ENCODE data around the gene AGPAT4. TPM values are rescaled to one million over a fixed set of nuclear protein-coding genes. Genes with fewer than 3 reads are reported as not detected.

The AGPAT4 gene
- total RNA-seq, 1 experiment from 2014 or later, result 22.0 TPM

DNA sequence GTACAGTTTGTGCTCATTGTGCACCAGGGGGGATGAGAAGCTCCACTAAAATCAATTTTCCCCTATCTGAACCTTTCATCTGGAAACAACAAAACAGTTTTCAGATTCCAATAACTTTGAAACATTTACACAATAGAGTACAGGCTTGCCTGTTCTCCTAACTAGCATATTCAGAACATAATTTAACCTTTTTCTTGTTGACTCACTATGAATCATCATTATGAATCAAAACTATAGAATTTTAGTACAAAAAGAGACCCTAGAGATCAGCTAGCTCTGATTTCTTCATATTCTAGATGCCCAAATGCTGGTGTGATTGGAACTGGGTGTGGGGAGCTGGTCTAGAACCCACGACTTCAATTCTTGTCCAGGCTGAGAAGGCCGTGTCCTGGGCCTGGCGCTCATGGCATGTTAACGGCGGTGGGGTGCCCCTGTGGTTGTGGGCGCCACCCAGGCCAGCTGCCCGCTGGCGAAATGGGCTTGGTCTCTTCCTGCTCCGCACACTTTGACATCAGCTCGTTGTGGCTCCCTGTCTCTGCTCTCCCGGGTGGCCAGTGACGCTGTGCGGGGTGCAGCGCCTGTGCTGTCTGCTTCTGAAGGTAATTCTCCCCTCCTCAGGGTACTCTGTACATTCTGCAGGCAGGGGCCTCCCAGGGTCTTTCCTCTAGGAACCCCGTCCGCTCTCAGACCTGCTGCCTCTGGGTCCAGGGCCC, 29.9 kb upstream of the AGPAT4 start:
- H2BK120ac ChIP-seq (ENCODE audit: low read depth, low read length, poor library complexity, severe bottlenecking), result no peak overlapping the region
- H3K27me3 Mint-ChIP-seq (ENCODE audit: low read depth), result peaks cover 2% of the 10 kb centered on the region; the same call in 1 of the 2 replicates
- no peaks in the 10 kb centered on the region for H3K9me3 ChIP-seq (ENCODE audit: control insufficient read depth, low read depth, low read length)
- H3T11ph ChIP-seq (ENCODE audit: low read length), result no peak overlapping the region
- no peak overlapping the region for H4K91ac ChIP-seq (ENCODE audit: insufficient read length, low read depth, low read length)
- no peak overlapping the region for H2BK12ac ChIP-seq (ENCODE audit: insufficient read length, low read depth, low read length)
- H3K18ac ChIP-seq (ENCODE audit: insufficient read length, low read depth, low read length), result no peak overlapping the region
- no peak overlapping the region for H2BK20ac ChIP-seq (ENCODE audit: low read depth, low read length, poor library complexity, severe bottlenecking)
- H3K9ac ChIP-seq (ENCODE audit: extremely low read depth, insufficient read length, low read length), result no peak overlapping the region
- no peak overlapping the region for H3K27ac Mint-ChIP-seq
- no peak overlapping the region for H2AK5ac ChIP-seq (ENCODE audit: insufficient read length, low read length)
- H3K9me3 Mint-ChIP-seq, result peaks cover 9 to 12% of the 10 kb centered on the region in 2 experiments; a peak in 4 of 5 replicates
- no CpG with 5 or more reads among the region's 16 CpGs for whole genome bisulfite sequencing (ENCODE audit: extremely low coverage, insufficient read length, low lambda C conversion rate)
- no peak overlapping the region for H3K56ac ChIP-seq (ENCODE audit: insufficient read length, low read depth, low read length)
- H3K79me2 ChIP-seq (ENCODE audit: insufficient read depth, low read length), result no peaks in the 10 kb centered on the region
- H3K4me2 ChIP-seq (ENCODE audit: insufficient read depth, insufficient read length, low read length), result no peak overlapping the region
- no peak overlapping the region for H2BK15ac ChIP-seq (ENCODE audit: low read depth, low read length)
- no peaks in the 10 kb centered on the region for H3K23me2 ChIP-seq (ENCODE audit: insufficient read length, low read depth, low read length, poor library complexity, severe bottlenecking)
- no peak overlapping the region for H3K4me3 Mint-ChIP-seq
- no peaks in the 10 kb centered on the region for H3K79me1 ChIP-seq (ENCODE audit: insufficient read depth, low read depth, low read length, poor library complexity, severe bottlenecking)
- no peak overlapping the region for H3K4ac ChIP-seq (ENCODE audit: low read depth, low read length)
- H3K27me3 ChIP-seq (ENCODE audit: insufficient read depth, low read length), result no peaks in the 10 kb centered on the region
- no peaks in the 10 kb centered on the region for H3K4me1 ChIP-seq (ENCODE audit: insufficient read depth, low read length)
- no peak overlapping the region for H3K27ac ChIP-seq (ENCODE audit: insufficient read length, low read depth, low read length)
- peaks cover 3 to 14% (median 5%) of the 10 kb centered on the region in 3 experiments; a peak in 6 of 7 replicates for H3K36me3 Mint-ChIP-seq (ENCODE audit: insufficient read depth in 1 of 3, low read depth in 3 of 3)
- H4K8ac ChIP-seq (replicated peaks; ENCODE audit: insufficient read length, low read depth, low read length), result no peak overlapping the region
- TF ChIP-seq, protein P1, sequence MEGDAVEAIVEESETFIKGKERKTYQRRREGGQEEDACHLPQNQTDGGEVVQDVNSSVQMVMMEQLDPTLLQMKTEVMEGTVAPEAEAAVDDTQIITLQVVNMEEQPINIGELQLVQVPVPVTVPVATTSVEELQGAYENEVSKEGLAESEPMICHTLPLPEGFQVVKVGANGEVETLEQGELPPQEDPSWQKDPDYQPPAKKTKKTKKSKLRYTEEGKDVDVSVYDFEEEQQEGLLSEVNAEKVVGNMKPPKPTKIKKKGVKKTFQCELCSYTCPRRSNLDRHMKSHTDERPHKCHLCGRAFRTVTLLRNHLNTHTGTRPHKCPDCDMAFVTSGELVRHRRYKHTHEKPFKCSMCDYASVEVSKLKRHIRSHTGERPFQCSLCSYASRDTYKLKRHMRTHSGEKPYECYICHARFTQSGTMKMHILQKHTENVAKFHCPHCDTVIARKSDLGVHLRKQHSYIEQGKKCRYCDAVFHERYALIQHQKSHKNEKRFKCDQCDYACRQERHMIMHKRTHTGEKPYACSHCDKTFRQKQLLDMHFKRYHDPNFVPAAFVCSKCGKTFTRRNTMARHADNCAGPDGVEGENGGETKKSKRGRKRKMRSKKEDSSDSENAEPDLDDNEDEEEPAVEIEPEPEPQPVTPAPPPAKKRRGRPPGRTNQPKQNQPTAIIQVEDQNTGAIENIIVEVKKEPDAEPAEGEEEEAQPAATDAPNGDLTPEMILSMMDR (conservative IDR thresholded peaks at IDR 0.05), result no peak
- no peak for DNase-seq
- H4K5ac ChIP-seq (ENCODE audit: insufficient read length, low read depth, low read length), result no peak overlapping the region
- no peak overlapping the region for H3K23ac ChIP-seq (ENCODE audit: insufficient read length, low read depth, low read length)
- H2BK5ac ChIP-seq (ENCODE audit: insufficient read length, low read length), result no peak overlapping the region
- H3K14ac ChIP-seq (ENCODE audit: insufficient read depth, low read length), result no peak overlapping the region
- H4K20me1 ChIP-seq (ENCODE audit: control insufficient read depth, insufficient read depth, insufficient read length), result no peaks in the 10 kb centered on the region
- H2AFZ ChIP-seq (ENCODE audit: low read length), result no peak overlapping the region
- H3K4me1 Mint-ChIP-seq, result peaks cover 21 to 22% of the 10 kb centered on the region in 2 experiments
